ENCODE measurements around the gene SIPA1.

Gene SIPA1

GRCh38 chr11:65661599-65662246, 23.8 kb downstream of the SIPA1 start:
- no peak for TF ChIP-seq SUZ12 (IDR thresholded peaks at IDR 0.05; ENCODE audit: extremely low read depth, insufficient read depth, insufficient read length)
- TF ChIP-seq ZNF274 (IDR thresholded peaks at IDR 0.05; ENCODE audit: low read depth, low read length): no peak
- TF ChIP-seq YY1 (IDR thresholded peaks at IDR 0.05; ENCODE audit: insufficient read depth, insufficient read length): no peak
- Histone ChIP-seq H3K9me3 (ENCODE audit: insufficient read depth, low read length) (no peaks in the 10 kb centered on the region), H3K4me1 (ENCODE audit: insufficient read depth, insufficient read length) (peaks cover 7% of the 10 kb centered on the region), H3K27me3 (ENCODE audit: insufficient read depth, insufficient read length) (no peaks in the 10 kb centered on the region), H3K4me3 (ENCODE audit: insufficient read length, low read depth) (peak overlapping the region; percentile 83), H3K9ac (ENCODE audit: insufficient read length, low read depth) (peak overlapping the region; percentile 95), H3K36me3 (ENCODE audit: insufficient read depth, insufficient read length, low read length) (peaks cover 51% of the 10 kb centered on the region)
- DNase-seq (ENCODE audit: low read depth, low spot score): no peak

GRCh38 chr11:65662247-65662798, 24.4 kb downstream of the SIPA1 start:
- H3K4me3 ChIP-seq (ENCODE audit: insufficient read length, low read depth): peak overlapping the region; percentile 83
- H3K9ac ChIP-seq (ENCODE audit: insufficient read length, low read depth): peak overlapping the region; percentile 95
- no peak for DNase-seq (ENCODE audit: low read depth, low spot score)
- TF ChIP-seq SUZ12 (IDR thresholded peaks at IDR 0.05; ENCODE audit: extremely low read depth, insufficient read depth, insufficient read length) (no peak), ZNF274 (IDR thresholded peaks at IDR 0.05; ENCODE audit: low read depth, low read length) (no peak), YY1 (IDR thresholded peaks at IDR 0.05; ENCODE audit: insufficient read depth, insufficient read length) (no peak)
- peaks cover 45% of the 10 kb centered on the region for H3K36me3 ChIP-seq (ENCODE audit: insufficient read depth, insufficient read length, low read length)
- no peaks in the 10 kb centered on the region for H3K27me3 ChIP-seq (ENCODE audit: insufficient read depth, insufficient read length)
- H3K4me1 ChIP-seq (ENCODE audit: insufficient read depth, insufficient read length): peaks cover 7% of the 10 kb centered on the region
- H3K9me3 ChIP-seq (ENCODE audit: insufficient read depth, low read length): no peaks in the 10 kb centered on the region

- TF ChIP-seq YY1 (IDR thresholded peaks at IDR 0.05; ENCODE audit: insufficient read depth, insufficient read length): no peak
- no peak for TF ChIP-seq ZNF274 (IDR thresholded peaks at IDR 0.05; ENCODE audit: low read depth, low read length)
- TF ChIP-seq SUZ12 (IDR thresholded peaks at IDR 0.05; ENCODE audit: extremely low read depth, insufficient read depth, insufficient read length): no peak
- H3K4me1 ChIP-seq (ENCODE audit: insufficient read depth, insufficient read length): peaks cover 7% of the 10 kb centered on the region
- H3K9me3 ChIP-seq (ENCODE audit: insufficient read depth, low read length): no peaks in the 10 kb centered on the region
- peaks cover 38% of the 10 kb centered on the region for H3K36me3 ChIP-seq (ENCODE audit: insufficient read depth, insufficient read length, low read length)
- peak; percentile 86 for DNase-seq (ENCODE audit: low read depth, low spot score)
- no peaks in the 10 kb centered on the region for H3K27me3 ChIP-seq (ENCODE audit: insufficient read depth, insufficient read length)
- peak within 1 kb of the TSS; percentile 96 for H3K9ac ChIP-seq (ENCODE audit: insufficient read length, low read depth)
- H3K4me3 ChIP-seq (ENCODE audit: insufficient read length, low read depth): peak within 1 kb of the TSS; percentile 83
Observed at GRCh38 chr11:65662799-65663638, 25.1 kb downstream of the SIPA1 start, which contains the start of gene RELA. RELA (minus strand) TSS chr11:65662916; CDS start chr11:65662832, 84 bp downstream.

GRCh38 chr11:65663639-65664200, 25.8 kb downstream of the SIPA1 start:
- H3K4me3 ChIP-seq (ENCODE audit: insufficient read length, low read depth): peak overlapping the region; percentile 83
- H3K4me1 ChIP-seq (ENCODE audit: insufficient read depth, insufficient read length): peaks cover 7% of the 10 kb centered on the region
- no peaks in the 10 kb centered on the region for H3K9me3 ChIP-seq (ENCODE audit: insufficient read depth, low read length)
- peaks cover 31% of the 10 kb centered on the region for H3K36me3 ChIP-seq (ENCODE audit: insufficient read depth, insufficient read length, low read length)
- H3K27me3 ChIP-seq (ENCODE audit: insufficient read depth, insufficient read length): no peaks in the 10 kb centered on the region
- DNase-seq (ENCODE audit: low read depth, low spot score): no peak
- TF ChIP-seq ZNF274 (IDR thresholded peaks at IDR 0.05; ENCODE audit: low read depth, low read length) (no peak), SUZ12 (IDR thresholded peaks at IDR 0.05; ENCODE audit: extremely low read depth, insufficient read depth, insufficient read length) (no peak), YY1 (IDR thresholded peaks at IDR 0.05; ENCODE audit: insufficient read depth, insufficient read length) (no peak)
- H3K9ac ChIP-seq (ENCODE audit: insufficient read length, low read depth): peak overlapping the region; percentile 96

- no peak overlapping the region for H3K4me3 ChIP-seq (ENCODE audit: insufficient read length, low read depth)
- no peaks in the 10 kb centered on the region for H3K27me3 ChIP-seq (ENCODE audit: insufficient read depth, insufficient read length)
- no peak overlapping the region for H3K9ac ChIP-seq (ENCODE audit: insufficient read length, low read depth)
- H3K36me3 ChIP-seq (ENCODE audit: insufficient read depth, insufficient read length, low read length): no peaks in the 10 kb centered on the region
- no peaks in the 10 kb centered on the region for H3K9me3 ChIP-seq (ENCODE audit: insufficient read depth, low read length)
- H3K4me1 ChIP-seq (ENCODE audit: insufficient read depth, insufficient read length): no peaks in the 10 kb centered on the region
- DNase-seq (ENCODE audit: low read depth, low spot score): no peak
- TF ChIP-seq SUZ12 (IDR thresholded peaks at IDR 0.05; ENCODE audit: extremely low read depth, insufficient read depth, insufficient read length) (no peak), ZNF274 (IDR thresholded peaks at IDR 0.05; ENCODE audit: low read depth, low read length) (no peak), YY1 (IDR thresholded peaks at IDR 0.05; ENCODE audit: insufficient read depth, insufficient read length) (no peak)
Observed at GRCh38 chr11:65672180-65672860, 34.4 kb downstream of the SIPA1 start.

GRCh38 chr11:65672982-65673381, 35.1 kb downstream of the SIPA1 start:
- Histone ChIP-seq H3K4me3 (ENCODE audit: insufficient read length, low read depth) (no peak overlapping the region), H3K36me3 (ENCODE audit: insufficient read depth, insufficient read length, low read length) (no peaks in the 10 kb centered on the region), H3K27me3 (ENCODE audit: insufficient read depth, insufficient read length) (no peaks in the 10 kb centered on the region), H3K4me1 (ENCODE audit: insufficient read depth, insufficient read length) (no peaks in the 10 kb centered on the region), H3K9me3 (ENCODE audit: insufficient read depth, low read length) (no peaks in the 10 kb centered on the region), H3K9ac (ENCODE audit: insufficient read length, low read depth) (no peak overlapping the region)
- TF ChIP-seq ZNF274 (IDR thresholded peaks at IDR 0.05; ENCODE audit: low read depth, low read length) (no peak), SUZ12 (IDR thresholded peaks at IDR 0.05; ENCODE audit: extremely low read depth, insufficient read depth, insufficient read length) (no peak), YY1 (IDR thresholded peaks at IDR 0.05; ENCODE audit: insufficient read depth, insufficient read length) (no peak)
- no peak for DNase-seq (ENCODE audit: low read depth, low spot score)
